GM18520 (cell line): ENCODE data around the gene INHBC.
A peak's percentile ranks its signal among the peaks of the same experiment; 100 is the strongest.
"Not testable (repeated sequence)": the region's sequence is repeated elsewhere in the genome, so short reads cannot be mapped to it uniquely, and the experiment has no call there.

ENCODE experiments used
- ATAC-seq: cut with Tn5 transposase; IDR thresholded peaks from one replicate; pipeline ENCODE4 v1.9.1; 2021; ENCODE audit not compliant: unreplicated experiment

INHBC gene

GRCh38 chr12:57479376-57480115 lies 45.0 kb downstream of the INHBC start, which contains the start of gene ARHGAP9:
TSS of gene ARHGAP9 (minus strand) at chr12:57479866. CDS start at chr12:57479406, 460 bp downstream.
- no peak for ATAC-seq

GRCh38 chr12:57481671-57482070 lies 47.1 kb downstream of the INHBC start:
- ATAC-seq = no peak

GRCh38 chr12:57483466-57483865 lies 48.9 kb downstream of the INHBC start:
- no peak for ATAC-seq

GRCh38 chr12:57485695-57486094 lies 51.1 kb downstream of the INHBC start:
- ATAC-seq = no peak

- ATAC-seq = no peak
Measured at GRCh38 chr12:57487055-57487596, 52.5 kb downstream of the INHBC start.

GRCh38 chr12:57487597-57488401 lies 53.2 kb downstream of the INHBC start, which contains the start of gene MARS1:
TSS of gene MARS1 (plus strand) at chr12:57488068. CDS start at chr12:57488091, 23 bp downstream.
- ATAC-seq = peak; percentile 99

- no peak for ATAC-seq
Measured at GRCh38 chr12:57488402-57489156, 54.0 kb downstream of the INHBC start.

GRCh38 chr12:57489157-57489641 lies 54.6 kb downstream of the INHBC start:
- ATAC-seq = no peak

- no peak for ATAC-seq
Measured at GRCh38 chr12:57490126-57490525, 55.5 kb downstream of the INHBC start.

GRCh38 chr12:57491393-57492280 lies 57.1 kb downstream of the INHBC start:
- ATAC-seq = no peak

GRCh38 chr12:57495051-57495701 lies 60.6 kb downstream of the INHBC start:
- ATAC-seq = not testable (repeated sequence)

GRCh38 chr12:57496822-57497221 lies 62.2 kb downstream of the INHBC start:
- ATAC-seq = no peak

GRCh38 chr12:57497223-57498131 lies 62.9 kb downstream of the INHBC start:
- no peak for ATAC-seq

- ATAC-seq = no peak
Measured at GRCh38 chr12:57498132-57498502, 63.5 kb downstream of the INHBC start.

GRCh38 chr12:57498571-57498970 lies 64.0 kb downstream of the INHBC start:
- no peak for ATAC-seq

GRCh38 chr12:57500213-57500612 lies 65.6 kb downstream of the INHBC start:
- ATAC-seq = no peak
